ENCODE results near the gene SCAPER.

GRCh38 chr15:76839173-76839572 lies 66.0 kb downstream of the SCAPER start:
- no peak for TF ChIP-seq CTCF (IDR thresholded peaks at IDR 0.05 in 4 of 5, conservative IDR thresholded peaks at IDR 0.05 in 1 of 5)
- TF ChIP-seq POLR2A (IDR thresholded peaks at IDR 0.05), result no peak
